Suprapubic skin (tissue), 4 donors: ENCODE data around the gene SHISA4. TPM values are rescaled to one million over a fixed set of nuclear protein-coding genes. Genes with fewer than 3 reads are reported as not detected.

Source experiments
- DNase-seq, 2 donors: peaks; one replicate each; pipeline ENCODE4 v3.0.0-alpha.2; 2019; ENCODE audit warnings: low spot score in 2 of 2
- H3K27ac ChIP-seq: fragments of 200-600 bp; sonication (generic); one replicate; pipeline ENCODE4 v1.5.1; 2019
- H3K27me3 ChIP-seq: fragments of 200-600 bp; sonication (generic); one replicate; pipeline ENCODE4 v1.5.1; 2019
- H3K36me3 ChIP-seq: fragments of 200-600 bp; sonication (generic); one replicate; pipeline ENCODE4 v1.5.1; 2019
- H3K4me1 ChIP-seq: fragments of 200-600 bp; sonication (generic); one replicate; pipeline ENCODE4 v1.5.1; 2019
- H3K4me3 ChIP-seq: fragments of 200-600 bp; sonication (generic); one replicate; pipeline ENCODE4 v1.5.1; 2019; ENCODE audit warnings: mild to moderate bottlenecking
- H3K9me3 ChIP-seq: fragments of 200-600 bp; sonication (generic); one replicate; pipeline ENCODE4 v1.5.1; 2019
- EP300 ChIP-seq: sonication (generic); formaldehyde crosslinking; IDR thresholded peaks from one replicate; pipeline ENCODE4 v1.6.1; 2017; ENCODE audit warnings: antibody characterized with exemption
- POLR2A ChIP-seq, 2 donors: fragments of 450-650 bp; IDR thresholded peaks; one replicate each; pipeline ENCODE4 v1.6.1; 2017; ENCODE audit warnings: antibody characterized with exemption in 2 of 2, mild to moderate bottlenecking in 2 of 2, moderate library complexity in 2 of 2
- POLR2AphosphoS5 ChIP-seq, 3 donors: sonication (generic); formaldehyde crosslinking; IDR thresholded peaks; one replicate each; pipeline ENCODE4 v1.6.1; 2017; ENCODE audit warnings: antibody characterized with exemption in 3 of 3
- WGBS: methylation state at CpG from one replicate; pipeline ENCODE4 v1.1.5; 2018; 5-methylcytosine and 5-hydroxymethylcytosine counted together
- total RNA-seq, 4 donors: library from RNA; depleted of rRNA; stranded (reverse); fragments of >200 nt; gene quantifications; one replicate each; pipeline ENCODE4 v1.1.0, GENCODE V29; 2016
- TF ChIP-seq, protein P1 (sequence below), 2 donors: fragments of 200-600 bp in 1 of 2; fragments of 450-650 bp in 1 of 2; sonication (generic) in 1 of 2; IDR thresholded peaks; one replicate each; pipeline ENCODE4 v1.5.1; 2016 to 2019; ENCODE audit warnings: antibody characterized with exemption in 2 of 2, mild to moderate bottlenecking in 1 of 2, moderate library complexity in 1 of 2

The SHISA4 gene
- total RNA-seq, 4 donors from 2014 or later, result 5.3 to 19.4 (median 6.7) TPM

DNA sequence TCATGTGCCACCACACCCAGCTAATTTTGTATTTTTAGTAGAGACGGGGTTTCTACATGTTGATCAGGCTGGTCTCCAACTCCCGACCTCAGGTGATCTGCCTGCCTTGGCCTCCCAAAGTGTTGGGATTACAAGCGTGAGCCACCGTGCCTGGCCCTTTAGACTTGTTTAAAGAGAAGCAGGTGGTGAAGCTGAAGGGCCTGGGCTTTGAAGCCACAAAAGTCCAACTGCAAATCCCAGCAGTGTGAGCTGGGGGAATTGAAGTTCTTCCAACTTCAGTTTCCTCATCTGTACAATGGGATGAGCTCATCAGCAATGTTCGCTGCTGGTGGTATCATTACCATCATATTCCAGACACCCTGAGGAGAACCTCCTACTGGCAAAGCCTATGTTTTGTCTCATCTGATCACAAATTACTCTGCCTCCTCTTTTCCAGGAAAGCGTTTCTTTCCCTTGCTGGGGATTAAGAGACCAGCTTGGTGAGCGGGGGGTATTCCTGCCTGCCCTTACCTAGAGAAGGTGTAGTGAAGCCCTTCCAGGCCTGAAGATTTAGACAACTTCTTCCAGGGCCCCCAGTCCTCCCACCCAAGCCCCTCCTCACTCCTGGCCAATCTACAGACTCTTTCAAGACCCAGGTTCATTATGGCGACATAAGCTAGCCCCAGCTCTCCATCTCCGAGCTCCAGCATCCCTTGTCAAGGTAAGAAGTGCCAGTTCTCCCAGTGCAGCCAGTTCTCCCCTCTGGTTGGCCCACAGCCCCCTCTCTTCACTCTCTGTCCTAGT lies 2.4 kb upstream of the SHISA4 start:
- Histone ChIP-seq H3K4me3 (no peak overlapping the region), H3K27ac (no peak overlapping the region), H3K9me3 (no peaks in the 10 kb centered on the region), H3K4me1 (peaks cover 60% of the 10 kb centered on the region), H3K27me3 (no peaks in the 10 kb centered on the region), H3K36me3 (peaks cover 2% of the 10 kb centered on the region)
- 71% methylated on average over 9 of the region's 9 CpGs for WGBS
- DNase-seq, result peak; percentile 35 to 43
- no peak for TF ChIP-seq POLR2AphosphoS5 (IDR thresholded peaks at IDR 0.05)
- TF ChIP-seq, protein P1, sequence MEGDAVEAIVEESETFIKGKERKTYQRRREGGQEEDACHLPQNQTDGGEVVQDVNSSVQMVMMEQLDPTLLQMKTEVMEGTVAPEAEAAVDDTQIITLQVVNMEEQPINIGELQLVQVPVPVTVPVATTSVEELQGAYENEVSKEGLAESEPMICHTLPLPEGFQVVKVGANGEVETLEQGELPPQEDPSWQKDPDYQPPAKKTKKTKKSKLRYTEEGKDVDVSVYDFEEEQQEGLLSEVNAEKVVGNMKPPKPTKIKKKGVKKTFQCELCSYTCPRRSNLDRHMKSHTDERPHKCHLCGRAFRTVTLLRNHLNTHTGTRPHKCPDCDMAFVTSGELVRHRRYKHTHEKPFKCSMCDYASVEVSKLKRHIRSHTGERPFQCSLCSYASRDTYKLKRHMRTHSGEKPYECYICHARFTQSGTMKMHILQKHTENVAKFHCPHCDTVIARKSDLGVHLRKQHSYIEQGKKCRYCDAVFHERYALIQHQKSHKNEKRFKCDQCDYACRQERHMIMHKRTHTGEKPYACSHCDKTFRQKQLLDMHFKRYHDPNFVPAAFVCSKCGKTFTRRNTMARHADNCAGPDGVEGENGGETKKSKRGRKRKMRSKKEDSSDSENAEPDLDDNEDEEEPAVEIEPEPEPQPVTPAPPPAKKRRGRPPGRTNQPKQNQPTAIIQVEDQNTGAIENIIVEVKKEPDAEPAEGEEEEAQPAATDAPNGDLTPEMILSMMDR (IDR thresholded peaks at IDR 0.05), result no peak
- TF ChIP-seq EP300, result no peak
- TF ChIP-seq POLR2A (IDR thresholded peaks at IDR 0.05), result no peak

GRCh38 chr1:201887116-201887866 lies 1.4 kb upstream of the SHISA4 start:
- WGBS, result 74% methylated on average over 5 of the region's 5 CpGs
- Histone ChIP-seq H3K4me3 (no peak overlapping the region), H3K9me3 (no peaks in the 10 kb centered on the region), H3K27ac (no peak overlapping the region), H3K27me3 (no peaks in the 10 kb centered on the region), H3K4me1 (peaks cover 60% of the 10 kb centered on the region), H3K36me3 (peaks cover 2% of the 10 kb centered on the region)
- DNase-seq, result peak in 1 of 2 donors; percentile 35
- TF ChIP-seq POLR2A (IDR thresholded peaks at IDR 0.05) (no peak), POLR2AphosphoS5 (IDR thresholded peaks at IDR 0.05) (no peak), EP300 (no peak)
- TF ChIP-seq, protein P1 (IDR thresholded peaks at IDR 0.05), result no peak

DNA sequence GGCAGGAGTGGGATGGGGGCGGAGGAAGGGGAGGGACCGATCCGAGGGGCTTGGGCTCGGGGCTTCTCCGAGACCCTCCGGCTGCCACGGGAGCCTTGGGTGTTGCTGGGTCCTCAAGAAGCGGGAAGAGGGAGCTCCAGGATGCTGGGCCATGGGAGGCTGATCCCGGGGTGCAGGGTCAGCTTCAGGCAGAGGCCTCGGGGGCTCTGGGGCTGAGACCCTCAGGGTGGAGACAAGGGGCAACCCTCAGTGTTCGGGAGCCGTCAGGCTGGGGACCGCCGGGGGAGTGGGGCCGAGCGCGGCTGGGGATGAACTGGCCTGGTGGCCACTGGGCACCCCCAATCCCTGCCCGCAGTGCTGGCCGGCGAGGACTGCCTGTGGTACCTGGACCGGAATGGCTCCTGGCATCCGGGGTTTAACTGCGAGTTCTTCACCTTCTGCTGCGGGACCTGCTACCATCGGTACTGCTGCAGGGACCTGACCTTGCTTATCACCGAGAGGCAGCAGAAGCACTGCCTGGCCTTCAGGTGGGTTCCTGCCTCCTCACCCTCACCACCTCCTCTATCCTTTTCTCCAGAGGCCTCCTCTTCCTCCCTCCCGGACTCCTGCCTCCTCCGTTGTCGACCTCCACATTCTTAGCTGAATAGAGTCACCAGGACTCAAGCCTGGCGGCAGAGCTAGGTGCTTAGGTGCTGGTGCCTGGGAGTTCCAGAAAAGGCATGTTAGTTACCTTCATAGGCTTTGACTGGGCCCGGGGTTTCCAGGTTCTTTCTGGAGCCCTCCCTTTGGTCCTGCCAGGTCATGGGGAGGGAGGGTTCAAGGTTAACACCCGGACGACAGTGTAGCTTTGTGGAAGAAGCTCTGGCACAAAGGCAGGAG lies 631 bp downstream of the SHISA4 start:
- DNase-seq, result peak in 1 of 2 donors; percentile 72
- 31% methylated on average over 15 of the region's 33 CpGs for WGBS
- no peak for TF ChIP-seq POLR2A (IDR thresholded peaks at IDR 0.05)
- peaks cover 2% of the 10 kb centered on the region for H3K36me3 ChIP-seq
- peak overlapping the region; percentile 41 for H3K27ac ChIP-seq
- peaks cover 41% of the 10 kb centered on the region for H3K4me1 ChIP-seq
- H3K9me3 ChIP-seq, result no peaks in the 10 kb centered on the region
- H3K27me3 ChIP-seq, result no peaks in the 10 kb centered on the region
- H3K4me3 ChIP-seq, result peak overlapping the region; percentile 90

- TF ChIP-seq POLR2A (IDR thresholded peaks at IDR 0.05), result no peak
- TF ChIP-seq, protein P1 (IDR thresholded peaks at IDR 0.05), result no peak
- TF ChIP-seq POLR2AphosphoS5 (IDR thresholded peaks at IDR 0.05), result no peak
- no peak for TF ChIP-seq EP300
- DNase-seq, result no peak
- Histone ChIP-seq H3K27ac (no peak overlapping the region), H3K27me3 (no peaks in the 10 kb centered on the region), H3K36me3 (peaks cover 2% of the 10 kb centered on the region), H3K4me3 (no peak overlapping the region), H3K4me1 (peaks cover 32% of the 10 kb centered on the region), H3K9me3 (no peaks in the 10 kb centered on the region)
- WGBS, result 93% methylated on average over 6 of the region's 7 CpGs
Observed at GRCh38 chr1:201890223-201890622, 1.5 kb downstream of the SHISA4 start.

DNA sequence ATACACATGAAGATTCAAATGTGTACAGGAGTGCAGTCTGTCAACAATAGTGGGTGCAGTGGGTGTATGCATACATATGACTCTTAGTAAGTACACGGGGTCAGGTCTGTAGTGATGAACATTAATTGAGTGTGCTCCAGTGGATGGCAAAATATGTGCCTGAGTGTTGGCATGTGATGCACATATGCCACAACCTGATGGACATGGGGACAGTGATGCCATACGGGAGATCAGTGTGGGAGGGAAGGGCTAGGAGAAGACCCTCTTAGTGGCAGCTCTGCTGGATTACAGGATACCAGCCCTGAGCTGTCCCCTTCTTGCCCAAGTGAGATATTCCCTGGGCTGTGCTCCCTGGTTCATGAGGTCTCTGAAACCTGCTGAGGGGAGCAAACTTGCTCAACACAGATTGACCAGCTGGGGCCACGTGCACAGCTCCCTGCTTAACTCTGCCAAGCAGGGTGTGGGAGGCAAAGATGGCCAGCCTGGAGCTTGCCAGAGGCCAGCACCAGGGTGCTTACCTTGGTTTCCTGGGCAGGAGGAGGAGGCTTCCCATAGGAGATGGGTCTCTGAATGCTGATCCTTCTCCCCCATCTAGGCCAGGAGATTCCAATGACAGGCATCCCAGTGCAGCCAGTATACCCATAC lies 2.2 kb downstream of the SHISA4 start:
- WGBS, result 85% methylated on average over 3 of the region's 3 CpGs
- no peak overlapping the region for H3K4me3 ChIP-seq
- H3K36me3 ChIP-seq, result peaks cover 2% of the 10 kb centered on the region
- H3K27ac ChIP-seq, result no peak overlapping the region
- DNase-seq, result no peak
- TF ChIP-seq, protein P1 (IDR thresholded peaks at IDR 0.05), result no peak
- TF ChIP-seq POLR2A (IDR thresholded peaks at IDR 0.05), result no peak
- no peak for TF ChIP-seq EP300
- no peak for TF ChIP-seq POLR2AphosphoS5 (IDR thresholded peaks at IDR 0.05)
- no peaks in the 10 kb centered on the region for H3K9me3 ChIP-seq
- H3K4me1 ChIP-seq, result peaks cover 27% of the 10 kb centered on the region
- no peaks in the 10 kb centered on the region for H3K27me3 ChIP-seq
